Hepatocyte (in vitro differentiated cells): ENCODE data around the gene GAB3.

Experiments
- CTCF ChIP-seq: fragments of 200-600 bp; sonication (generic); IDR thresholded peaks from 2 replicates; pipeline ENCODE4 v1.5.1; 2016; ENCODE audit warnings: antibody characterized with exemption, mild to moderate bottlenecking; ENCODE audit not compliant: poor library complexity
- EZH2 ChIP-seq: fragments of 200-600 bp; sonication (generic); IDR thresholded peaks from 2 replicates; pipeline ENCODE4 v1.6.1; 2016; ENCODE audit warnings: antibody characterized with exemption, mild to moderate bottlenecking, borderline replicate concordance
- EZH2phosphoT487 ChIP-seq: fragments of 200-600 bp; sonication (generic); IDR thresholded peaks from one replicate; pipeline ENCODE4 v1.6.1; 2018; ENCODE audit warnings: antibody characterized with exemption, mild to moderate bottlenecking, low read depth, moderate library complexity; ENCODE audit not compliant: unreplicated experiment, severe bottlenecking

GRCh38 chrX:154710309-154710708 lies 40.6 kb downstream of the GAB3 start:
- TF ChIP-seq CTCF (no peak), EZH2phosphoT487 (no peak), EZH2 (no peak)
